Measurements from ENCODE around the gene IKBIP. TPM values are rescaled to one million over a fixed set of nuclear protein-coding genes. Genes with fewer than 3 reads are reported as not detected.
A peak's percentile ranks its signal among the peaks of the same experiment; 100 is the strongest.

The IKBIP gene
- total and polyA plus RNA-seq, 8 donors: 1.4 to 8.0 (median 4.2) TPM

DNA sequence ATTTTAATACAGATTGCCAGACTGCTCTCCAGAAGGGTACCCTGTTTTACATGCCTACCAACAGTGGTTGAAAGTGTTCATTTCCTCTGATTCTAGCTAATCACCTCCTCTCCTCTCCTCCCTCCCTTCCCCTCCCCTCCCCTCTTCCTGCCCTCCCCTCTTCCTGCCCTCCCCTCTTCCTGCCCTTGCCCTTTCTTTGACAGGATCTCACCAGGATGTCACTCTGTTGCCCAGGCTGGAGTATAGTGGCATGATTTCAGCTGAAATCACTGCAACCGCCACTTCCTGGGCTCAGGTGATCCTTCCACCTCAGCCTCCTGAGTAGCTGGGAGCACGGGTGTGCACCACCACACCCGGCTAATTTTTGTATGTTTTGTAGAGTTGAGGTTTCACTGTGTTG lies 25.2 kb upstream of the IKBIP start:
- no peak for ATAC-seq
- Histone ChIP-seq H3K36me3 (no peaks in the 10 kb centered on the region), H3K9me3 (no peaks in the 10 kb centered on the region), H3K27ac (no peak overlapping the region), H3K4me3 (no peak overlapping the region), H3K27me3 (no peaks in the 10 kb centered on the region), H3K4me1 (peaks cover 0 to 19% (median 6%) of the 10 kb centered on the region in 3 donors)
- DNase-seq: no peak
- no peak for FAIRE-seq
- WGBS, 2 donors: 95 to 99% methylated on average over 3 of the region's 3 CpGs
- intact Hi-C loops (cut with DNase I): no loop called here
- TF ChIP-seq, protein P1, sequence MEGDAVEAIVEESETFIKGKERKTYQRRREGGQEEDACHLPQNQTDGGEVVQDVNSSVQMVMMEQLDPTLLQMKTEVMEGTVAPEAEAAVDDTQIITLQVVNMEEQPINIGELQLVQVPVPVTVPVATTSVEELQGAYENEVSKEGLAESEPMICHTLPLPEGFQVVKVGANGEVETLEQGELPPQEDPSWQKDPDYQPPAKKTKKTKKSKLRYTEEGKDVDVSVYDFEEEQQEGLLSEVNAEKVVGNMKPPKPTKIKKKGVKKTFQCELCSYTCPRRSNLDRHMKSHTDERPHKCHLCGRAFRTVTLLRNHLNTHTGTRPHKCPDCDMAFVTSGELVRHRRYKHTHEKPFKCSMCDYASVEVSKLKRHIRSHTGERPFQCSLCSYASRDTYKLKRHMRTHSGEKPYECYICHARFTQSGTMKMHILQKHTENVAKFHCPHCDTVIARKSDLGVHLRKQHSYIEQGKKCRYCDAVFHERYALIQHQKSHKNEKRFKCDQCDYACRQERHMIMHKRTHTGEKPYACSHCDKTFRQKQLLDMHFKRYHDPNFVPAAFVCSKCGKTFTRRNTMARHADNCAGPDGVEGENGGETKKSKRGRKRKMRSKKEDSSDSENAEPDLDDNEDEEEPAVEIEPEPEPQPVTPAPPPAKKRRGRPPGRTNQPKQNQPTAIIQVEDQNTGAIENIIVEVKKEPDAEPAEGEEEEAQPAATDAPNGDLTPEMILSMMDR (IDR thresholded peaks at IDR 0.05): no peak

DNA sequence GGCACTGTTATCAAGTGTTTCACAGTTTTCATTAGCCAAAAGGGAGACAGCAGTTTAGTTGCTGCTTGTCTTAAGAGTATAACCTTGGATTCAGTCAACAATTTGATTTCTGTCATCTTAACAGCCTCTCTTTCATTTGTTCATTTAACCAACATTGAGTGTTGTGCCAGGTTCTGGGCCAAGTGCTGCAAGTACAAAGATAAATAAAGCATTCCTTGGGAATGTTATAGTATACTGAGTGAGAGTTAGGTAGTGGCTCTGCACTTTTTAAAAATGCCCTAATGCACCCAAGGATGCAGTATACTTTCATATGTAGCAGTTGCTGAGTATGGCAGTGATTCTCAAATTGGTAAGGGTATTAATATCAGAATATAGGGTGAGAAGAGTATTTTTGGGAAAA lies 15.9 kb upstream of the IKBIP start:
- Histone ChIP-seq H3K4me3 (no peak overlapping the region), H3K9me3 (no peaks in the 10 kb centered on the region), H3K27ac (no peak overlapping the region), H3K36me3 (peaks cover 0 to 7% (median 0%) of the 10 kb centered on the region in 3 donors), H3K4me1 (no peaks in the 10 kb centered on the region), H3K27me3 (no peaks in the 10 kb centered on the region)
- FAIRE-seq (no peak), DNase-seq (no peak), ATAC-seq (no peak)
- TF ChIP-seq, protein P1 (IDR thresholded peaks at IDR 0.05): no peak
- intact Hi-C loops (cut with DNase I): no loop called here

DNA sequence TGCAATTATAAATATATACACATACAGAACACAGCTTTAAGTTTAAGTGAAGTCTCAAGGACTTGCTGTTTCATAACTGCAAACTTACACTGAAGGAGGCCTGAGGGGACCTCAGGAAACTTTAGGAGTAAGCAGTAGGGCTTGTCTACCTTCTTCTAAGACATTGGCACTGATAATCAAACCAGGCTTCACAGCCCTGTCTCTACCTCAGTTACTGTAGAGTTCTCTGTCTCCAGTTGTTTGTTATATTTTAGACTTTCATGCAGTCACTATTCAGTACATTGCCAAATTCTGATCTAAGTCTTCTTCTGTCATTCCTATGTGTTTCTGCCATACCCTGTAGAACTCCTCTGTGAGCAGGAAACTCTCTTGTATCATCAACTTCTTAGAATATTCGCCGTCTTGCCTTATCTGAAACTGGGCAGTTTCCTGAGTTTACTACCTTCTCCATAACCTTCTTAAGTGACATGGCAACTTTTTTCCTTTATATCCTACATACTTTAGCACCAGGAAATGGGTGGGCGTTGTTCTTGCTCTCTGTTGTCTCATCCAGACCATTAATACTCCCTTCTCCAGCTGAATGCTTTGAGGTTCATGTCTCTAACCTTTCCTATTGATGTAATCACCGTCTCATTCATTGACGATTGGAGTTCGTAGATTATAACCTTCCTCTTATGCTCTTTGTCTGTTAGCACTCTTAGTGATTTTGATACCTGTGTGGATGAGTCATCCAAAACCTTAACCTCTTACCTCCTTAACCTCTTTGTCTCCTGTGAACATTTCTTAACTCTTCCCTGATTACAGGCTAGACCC lies 11.9 kb upstream of the IKBIP start:
- intact Hi-C loops (cut with DNase I): no loop called here
- Histone ChIP-seq H3K27ac (no peak overlapping the region), H3K27me3 (no peaks in the 10 kb centered on the region), H3K36me3 (no peaks in the 10 kb centered on the region), H3K4me3 (no peak overlapping the region), H3K9me3 (no peaks in the 10 kb centered on the region), H3K4me1 (no peaks in the 10 kb centered on the region)
- DNase-seq (no peak), ATAC-seq (no peak), FAIRE-seq (no peak)
- WGBS, 2 donors: 74 to 75% methylated on average over 6 of the region's 6 CpGs
- TF ChIP-seq, protein P1 (IDR thresholded peaks at IDR 0.05): no peak

DNA sequence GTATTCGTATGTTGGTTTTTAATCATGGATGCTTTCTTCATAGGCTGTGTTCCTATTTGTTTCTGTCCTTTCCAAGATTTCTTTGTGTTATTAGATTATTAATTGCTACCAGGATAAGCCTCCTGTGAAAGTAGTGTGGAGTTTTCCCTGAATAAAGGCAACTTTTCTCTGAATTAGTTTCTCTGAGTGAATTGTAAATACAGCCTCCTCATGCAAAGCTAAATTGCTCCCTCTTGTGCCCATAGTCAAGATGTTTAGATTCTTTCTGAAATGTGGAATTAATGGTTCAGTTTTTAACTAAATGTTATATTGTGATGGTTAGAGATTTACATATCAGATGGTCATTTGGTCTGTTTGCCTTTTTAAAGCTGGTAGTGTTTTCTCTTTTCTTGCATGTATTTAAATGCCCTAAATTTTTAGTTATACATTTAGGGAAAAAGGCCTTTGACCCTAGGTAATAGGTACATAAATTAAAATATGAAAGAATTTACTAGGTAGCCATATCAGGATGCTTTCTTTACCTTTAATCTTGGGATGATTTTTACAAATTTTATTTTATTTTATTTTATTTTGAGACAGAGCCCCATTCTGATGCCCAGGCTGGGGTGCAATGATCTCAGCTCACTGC lies 9.4 kb upstream of the IKBIP start:
- ATAC-seq (peak in 3 of 4 donors; percentile 64 to 78 (median 64)), FAIRE-seq (peak; percentile 94), DNase-seq (no peak)
- Histone ChIP-seq H3K36me3 (peaks cover 0 to 8% (median 0%) of the 10 kb centered on the region in 3 donors), H3K9me3 (no peaks in the 10 kb centered on the region), H3K27ac (no peak overlapping the region), H3K4me1 (no peaks in the 10 kb centered on the region), H3K4me3 (no peak overlapping the region), H3K27me3 (no peaks in the 10 kb centered on the region)
- TF ChIP-seq, protein P1 (IDR thresholded peaks at IDR 0.05): peak in 3 of 4 donors; percentile 18 to 38 (median 35)
- 80 to 94% methylated on average over 1 of the region's 1 CpG for WGBS, 2 donors
- intact Hi-C loops (cut with DNase I): no loop called here

DNA sequence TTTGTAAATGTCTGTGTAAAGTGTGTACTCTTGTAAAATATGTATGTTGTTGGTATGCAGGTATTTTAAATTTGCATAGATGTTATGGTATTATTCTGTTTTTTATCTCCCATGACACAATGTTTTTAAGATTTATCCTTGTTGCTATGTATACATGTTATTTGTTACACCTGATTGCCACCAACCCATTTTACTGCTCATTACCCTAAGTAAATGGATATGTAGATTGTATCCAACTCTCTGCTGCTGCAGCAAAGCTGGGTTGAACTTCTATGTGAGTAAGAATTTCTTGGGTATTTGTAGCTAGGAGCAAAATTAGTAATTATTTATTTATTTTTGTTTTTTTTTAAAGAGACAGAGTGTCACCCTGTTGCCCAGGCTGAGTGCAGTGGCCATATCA lies 6.7 kb upstream of the IKBIP start:
- FAIRE-seq (no peak), ATAC-seq (no peak), DNase-seq (no peak)
- no peak overlapping the region for H3K27ac ChIP-seq
- H3K36me3 ChIP-seq: peaks cover 0 to 8% (median 0%) of the 10 kb centered on the region in 3 donors
- H3K27me3 ChIP-seq: no peaks in the 10 kb centered on the region
- TF ChIP-seq, protein P1 (IDR thresholded peaks at IDR 0.05): no peak
- H3K4me3 ChIP-seq: no peak overlapping the region
- intact Hi-C loops (cut with DNase I): no loop called here
- no peaks in the 10 kb centered on the region for H3K9me3 ChIP-seq
- peaks cover 2 to 8% (median 4%) of the 10 kb centered on the region in 3 donors for H3K4me1 ChIP-seq

Measured in pancreas (tissue), 10 donors.